ENCODE results near the gene SCN8A.
A peak's percentile ranks its signal among the peaks of the same experiment; 100 is the strongest.
"Not testable (repeated sequence)": the region's sequence is repeated elsewhere in the genome, so short reads cannot be mapped to it uniquely, and the experiment has no call there.

The SCN8A gene

DNA sequence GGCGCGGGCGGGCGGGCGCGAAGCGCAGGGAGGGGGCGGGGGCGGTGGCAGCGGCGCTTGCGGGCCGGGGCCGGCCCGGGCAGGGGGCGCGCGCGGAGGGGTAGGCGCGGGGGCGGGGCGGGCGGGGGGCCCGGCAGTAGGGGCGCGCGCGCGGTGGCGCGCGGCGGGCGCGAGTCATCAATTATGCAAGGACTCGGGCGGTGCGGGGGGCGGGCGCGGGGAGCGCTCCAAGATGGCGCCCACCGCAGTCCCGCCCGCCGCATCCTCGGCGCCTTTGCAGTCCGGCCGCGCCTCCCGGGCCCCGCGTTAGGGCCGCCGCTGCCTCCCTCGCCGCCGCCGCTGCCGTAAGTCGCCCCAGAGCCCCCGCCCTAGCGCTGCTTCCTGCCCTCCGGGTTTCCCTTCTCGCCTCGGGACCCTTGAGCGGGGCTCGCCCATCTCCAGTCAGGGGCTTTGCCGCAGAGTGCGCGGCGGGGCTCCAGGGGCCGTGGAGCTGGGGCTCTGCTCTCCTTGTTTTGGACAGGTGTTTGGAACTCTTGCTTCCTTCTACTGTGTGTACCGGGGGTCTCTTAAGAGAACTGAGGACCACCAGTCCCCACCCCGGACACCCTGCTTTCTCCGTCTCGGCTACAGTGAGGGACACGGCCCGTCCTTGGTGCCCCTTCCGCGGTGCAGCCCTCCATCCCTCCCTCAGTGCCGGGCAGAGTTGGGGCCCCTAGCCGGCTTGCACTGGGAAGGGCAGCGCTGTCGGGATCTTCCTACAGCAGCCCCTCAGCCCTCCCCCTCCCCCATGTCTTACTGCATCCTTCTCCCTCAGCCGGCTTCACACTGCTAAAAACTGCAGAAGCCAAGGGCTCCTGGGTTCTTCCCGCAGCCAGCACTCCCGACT is at the start of gene SCN8A:
Gene SCN8A, plus strand, starts transcription at position 218 of the 886 bp plus-strand sequence. CDS start 71,585 bp downstream, outside the sequence.
- peak; percentile 69 for DNase-seq (ENCODE audit: low read depth, low spot score)

DNA sequence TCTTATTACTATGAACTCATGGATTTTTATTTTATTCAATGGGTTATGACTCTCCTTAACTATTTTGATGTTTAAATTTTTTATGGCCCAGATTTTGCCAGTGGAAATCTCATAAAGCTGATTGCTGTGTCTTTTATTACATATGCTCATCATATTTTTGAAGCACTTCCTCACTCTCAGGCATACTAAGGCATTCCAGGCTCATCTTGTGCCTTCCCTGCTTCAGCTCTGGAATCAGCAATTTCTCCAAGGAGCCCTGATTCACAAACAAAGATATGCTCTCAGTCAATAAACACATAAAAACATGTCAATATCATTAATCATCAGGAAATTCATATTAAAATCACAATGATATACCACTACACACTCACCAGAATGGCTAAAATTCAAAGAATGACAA is 44.9 kb upstream of the SCN8A start:
- DNase-seq (ENCODE audit: low read depth, low spot score): no peak

DNA sequence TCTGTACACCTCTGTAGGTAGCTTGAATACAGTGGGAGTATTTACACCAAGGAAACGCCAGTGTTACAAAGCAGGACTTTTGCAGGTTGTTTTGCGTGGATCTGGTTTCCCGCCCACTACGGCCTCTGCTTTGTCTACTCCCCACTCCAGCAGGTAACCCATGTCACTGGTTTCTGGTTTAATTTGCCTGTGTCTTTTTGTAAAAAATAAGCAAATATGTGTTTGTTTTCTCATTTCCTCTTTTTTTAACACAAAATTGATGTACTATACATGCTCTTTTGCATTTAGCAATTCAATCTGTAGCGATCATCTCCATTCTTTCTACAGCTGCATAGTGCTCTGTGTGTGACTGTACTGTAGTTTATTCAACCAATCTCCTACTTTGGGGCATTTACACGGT is 43.4 kb upstream of the SCN8A start:
- no peak for DNase-seq (ENCODE audit: low read depth, low spot score)

DNA sequence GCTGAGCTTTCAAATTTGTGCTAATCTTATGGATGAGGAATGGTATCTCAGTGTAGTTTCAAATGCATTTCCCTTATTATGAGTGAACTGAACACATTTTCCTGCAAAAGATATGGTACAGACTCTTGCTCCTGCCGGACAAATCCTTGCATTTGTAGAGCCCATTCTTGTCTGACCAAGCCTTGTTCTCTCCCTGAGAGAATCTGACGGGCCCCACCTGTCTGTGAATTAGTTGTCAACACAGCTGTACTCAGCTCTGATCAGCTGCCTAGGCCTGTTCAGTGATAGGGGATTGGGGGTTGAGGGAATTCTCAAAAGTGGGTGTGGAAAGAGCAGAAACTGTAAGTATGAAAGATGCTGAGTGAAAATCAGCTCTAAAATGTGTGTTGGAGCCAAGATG is 42.8 kb upstream of the SCN8A start:
- DNase-seq (ENCODE audit: low read depth, low spot score): no peak

DNA sequence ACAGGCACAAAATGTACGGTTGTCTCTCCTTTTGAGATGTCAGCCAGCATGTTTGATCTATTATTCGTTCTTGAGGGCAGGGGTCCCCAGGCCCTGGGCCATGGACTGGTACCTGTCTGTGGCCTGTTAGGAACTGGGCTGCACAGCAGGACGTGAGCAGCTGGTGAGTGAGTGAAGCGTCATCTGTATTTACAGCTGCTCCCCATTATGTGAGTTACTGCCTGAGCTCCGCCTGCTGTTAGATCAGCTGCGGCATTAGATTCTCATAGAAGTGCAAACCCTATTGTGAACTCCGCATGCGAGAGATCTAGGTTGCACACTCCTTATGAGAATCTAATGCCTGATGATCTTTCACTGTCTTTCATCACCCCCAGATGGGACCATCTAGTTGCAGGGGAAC is 41.4 kb upstream of the SCN8A start:
- no peak for DNase-seq (ENCODE audit: low read depth, low spot score)

DNA sequence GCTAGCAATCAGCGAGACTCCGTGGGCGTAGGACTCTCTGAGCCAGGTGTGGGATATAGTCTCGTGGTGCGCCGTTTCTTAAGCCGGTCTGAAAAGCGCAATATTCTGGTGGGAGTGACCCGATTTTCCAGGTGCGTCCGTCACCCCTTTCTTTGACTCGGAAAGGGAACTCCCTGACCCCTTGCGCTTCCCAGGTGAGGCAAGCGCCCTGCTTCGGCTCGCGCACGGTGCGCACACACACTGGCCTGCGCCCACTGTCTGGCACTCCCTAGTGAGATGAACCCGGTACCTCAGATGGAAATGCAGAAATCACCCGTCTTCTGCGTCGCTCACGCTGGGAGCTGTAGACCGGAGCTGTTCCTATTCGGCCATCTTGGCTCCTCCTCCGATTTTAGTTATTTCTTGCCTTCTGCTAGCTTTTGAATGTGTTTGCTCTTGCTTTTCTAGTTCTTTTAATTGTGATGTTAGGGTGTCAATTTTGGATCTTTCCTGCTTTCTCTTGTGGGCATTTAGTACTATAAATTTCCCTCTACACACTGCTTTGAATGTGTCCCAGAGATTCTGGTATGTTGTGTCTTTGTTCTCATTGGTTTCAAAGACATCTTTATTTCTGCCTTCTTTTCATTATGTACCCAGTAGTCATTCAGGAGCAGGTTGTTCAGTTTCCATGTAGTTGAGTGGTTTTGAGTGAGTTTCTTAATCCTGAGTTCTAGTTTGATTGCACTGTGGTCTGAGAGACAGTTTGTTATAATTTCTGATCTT is 22.6 kb upstream of the SCN8A start:
- not testable (repeated sequence) for DNase-seq (ENCODE audit: low read depth, low spot score)

DNA sequence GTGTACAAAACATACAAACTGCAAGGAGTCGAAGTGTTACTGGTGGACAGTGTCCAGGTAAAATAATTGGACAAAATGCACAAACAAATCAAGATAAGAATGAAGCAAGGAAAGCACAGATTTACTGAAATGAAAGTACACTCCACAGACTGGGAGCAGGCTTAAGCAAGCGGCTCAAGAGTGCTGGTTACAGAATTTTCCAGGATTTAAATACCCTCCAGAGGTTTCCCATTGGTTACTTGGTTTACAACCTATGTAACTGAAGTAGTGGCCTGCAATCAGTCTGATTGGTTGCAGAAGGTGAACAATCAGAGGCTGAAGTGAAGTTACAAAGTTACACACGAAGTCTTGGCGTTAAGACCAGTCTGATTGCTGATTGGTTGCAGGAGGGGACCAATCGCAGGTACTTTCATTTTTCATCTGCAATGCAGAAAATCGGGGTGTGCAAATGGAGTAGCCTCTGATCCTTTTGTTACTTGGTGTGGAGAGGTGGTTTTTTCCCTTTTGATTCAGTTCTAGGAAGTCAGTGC is 11.6 kb upstream of the SCN8A start:
- no peak for DNase-seq (ENCODE audit: low read depth, low spot score)

DNA sequence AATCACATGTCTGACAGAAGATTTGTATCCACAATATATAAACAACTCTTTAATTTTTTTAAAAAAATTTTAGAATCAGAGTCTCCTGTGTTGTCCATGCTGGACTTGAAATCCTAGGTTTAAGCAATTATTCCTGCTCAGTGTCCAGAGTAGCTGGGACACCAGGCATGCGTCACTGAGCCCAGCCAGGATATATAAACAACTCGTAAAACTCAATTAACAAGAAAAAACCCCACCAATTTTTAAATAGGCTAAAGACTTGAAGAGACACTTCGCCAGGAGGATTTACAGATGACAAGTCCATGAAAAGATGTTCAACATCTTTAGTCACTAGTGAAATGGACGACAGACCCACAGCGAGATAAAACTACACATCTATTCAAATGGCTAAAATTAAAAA is 2.0 kb upstream of the SCN8A start:
- no peak for DNase-seq (ENCODE audit: low read depth, low spot score)

DNA sequence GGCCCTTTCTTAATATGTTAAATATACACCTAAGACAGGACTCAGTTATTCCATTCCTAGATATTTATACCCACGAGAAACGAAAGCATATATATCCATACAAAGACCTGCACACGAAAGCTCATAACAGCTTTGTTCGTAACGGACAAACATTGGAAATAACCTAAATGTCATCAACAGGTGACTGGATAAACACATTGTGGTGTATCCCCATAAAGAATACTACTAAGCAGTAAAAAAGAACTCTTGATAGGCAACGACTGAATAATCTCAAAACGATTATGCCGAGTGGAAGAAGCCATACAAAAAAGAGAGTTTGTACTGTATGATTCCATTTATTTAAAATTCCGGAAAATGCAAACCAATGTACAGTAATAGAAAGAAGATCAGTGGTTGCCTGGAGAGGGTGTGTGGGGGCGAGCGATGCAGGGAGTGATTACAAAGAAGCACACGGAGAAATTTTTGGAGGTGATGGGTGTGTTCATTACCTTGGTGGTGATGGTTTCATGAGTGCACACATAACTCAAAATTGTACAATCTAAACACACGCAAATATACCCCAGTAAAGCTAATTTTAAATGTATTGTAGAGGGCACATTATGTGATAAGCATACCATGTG is 1.4 kb upstream of the SCN8A start:
- DNase-seq (ENCODE audit: low read depth, low spot score): no peak

DNA sequence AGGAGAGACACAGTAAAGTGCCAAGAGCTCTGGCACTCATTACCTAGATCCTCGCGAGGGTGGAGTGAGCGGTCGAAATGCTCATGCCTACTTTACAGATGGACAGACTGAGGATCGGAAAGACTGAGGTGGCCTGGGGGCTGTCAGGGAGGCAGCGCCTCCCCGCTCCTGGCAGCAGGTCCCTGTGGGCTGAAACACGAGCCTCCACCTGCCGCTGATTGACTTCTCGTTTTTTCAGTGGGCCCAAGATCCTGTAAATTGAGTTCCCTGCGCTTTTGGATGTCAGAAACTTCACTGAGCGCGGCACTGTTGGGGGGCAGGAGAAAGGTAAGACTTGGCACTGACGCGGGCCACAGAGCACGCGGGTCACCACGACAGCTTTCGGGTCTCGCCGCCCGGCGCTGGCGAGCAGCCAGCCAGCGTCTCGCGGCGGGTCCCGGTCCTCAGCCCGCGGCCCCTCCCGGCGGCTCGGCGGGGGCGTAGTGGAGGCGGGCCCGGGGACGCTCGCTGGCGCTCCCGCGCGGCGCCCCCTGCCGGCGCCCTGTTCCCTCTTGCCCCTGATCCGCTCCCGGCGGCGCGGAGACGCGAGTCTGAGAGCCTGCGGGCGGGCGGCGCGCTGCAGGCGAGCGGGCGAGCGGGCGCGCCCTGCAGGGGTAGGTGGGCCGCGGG is 552 bp upstream of the SCN8A start:
- peak; percentile 90 for DNase-seq (ENCODE audit: low read depth, low spot score)

DNA sequence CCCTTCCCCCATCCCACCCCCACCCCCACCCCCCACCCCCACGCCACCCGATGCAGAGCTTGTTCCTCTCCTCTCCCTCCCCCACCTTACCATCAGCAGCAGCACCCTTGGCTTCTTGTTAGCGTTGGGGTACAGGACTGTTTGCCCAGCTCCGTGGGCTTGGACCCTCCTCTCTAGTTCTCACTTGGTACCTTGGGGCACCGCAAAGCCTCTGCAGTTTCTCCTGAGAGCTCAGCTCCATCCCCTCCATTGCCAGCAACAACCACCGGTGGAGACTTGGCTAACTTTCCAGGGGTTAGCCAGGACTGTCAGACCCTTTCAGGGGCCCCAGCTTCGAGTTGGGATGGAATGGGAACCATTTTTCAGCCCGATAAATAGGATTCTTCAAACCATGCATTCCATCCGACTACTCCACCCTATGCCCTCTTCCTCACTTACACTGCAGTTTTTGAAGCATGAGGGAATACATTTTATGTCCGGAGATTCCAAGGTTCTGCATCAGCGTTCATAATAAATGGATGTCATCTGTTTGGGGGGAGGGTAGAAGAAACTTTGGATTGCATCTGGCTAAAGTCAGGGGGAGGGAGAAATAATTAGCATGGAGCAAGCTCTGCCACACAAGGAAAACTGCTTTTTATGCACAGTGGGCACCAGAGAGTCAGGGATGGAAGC is 1.1 kb downstream of the SCN8A start:
- DNase-seq (ENCODE audit: low read depth, low spot score): no peak

DNA sequence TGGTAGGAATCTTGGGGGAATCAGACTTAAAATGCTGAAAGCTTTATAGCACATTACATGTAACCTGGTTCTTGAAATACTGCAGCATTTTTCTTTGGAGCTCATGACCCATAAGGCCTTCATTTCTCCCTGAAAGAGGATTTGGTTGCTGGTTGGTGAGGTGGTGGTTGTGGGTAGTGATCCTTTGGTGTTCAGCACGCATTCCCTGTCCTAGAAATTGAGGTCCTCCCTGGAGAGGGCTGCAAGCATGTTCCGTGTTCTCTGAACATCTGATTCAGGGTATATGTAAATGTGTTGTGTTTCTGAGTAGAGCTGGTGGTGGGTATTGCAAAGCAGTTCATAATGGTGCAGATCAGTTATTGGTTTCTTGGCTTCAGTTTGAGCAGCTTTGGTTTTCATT is 2.0 kb downstream of the SCN8A start:
- DNase-seq (ENCODE audit: low read depth, low spot score): no peak

DNA sequence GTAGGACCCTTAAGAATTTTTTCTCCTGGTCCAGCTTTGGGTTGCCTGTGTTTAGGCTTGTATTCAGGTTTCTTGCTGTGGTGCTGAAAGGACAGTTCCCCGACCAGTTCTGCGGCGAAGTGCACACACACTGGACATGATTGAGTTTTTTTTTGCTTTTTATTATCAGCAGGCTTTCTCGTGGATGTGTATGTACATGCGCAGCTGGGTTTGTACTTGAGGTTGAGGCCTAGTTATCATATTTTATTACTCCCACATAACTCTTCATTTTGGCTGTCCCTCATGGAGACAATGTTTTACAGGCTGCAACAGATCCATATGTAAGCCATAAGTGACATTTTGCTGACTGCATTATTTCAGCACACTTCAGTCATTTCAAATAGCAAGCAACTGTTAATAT is 2.5 kb downstream of the SCN8A start:
- DNase-seq (ENCODE audit: low read depth, low spot score): peak; percentile 31

DNA sequence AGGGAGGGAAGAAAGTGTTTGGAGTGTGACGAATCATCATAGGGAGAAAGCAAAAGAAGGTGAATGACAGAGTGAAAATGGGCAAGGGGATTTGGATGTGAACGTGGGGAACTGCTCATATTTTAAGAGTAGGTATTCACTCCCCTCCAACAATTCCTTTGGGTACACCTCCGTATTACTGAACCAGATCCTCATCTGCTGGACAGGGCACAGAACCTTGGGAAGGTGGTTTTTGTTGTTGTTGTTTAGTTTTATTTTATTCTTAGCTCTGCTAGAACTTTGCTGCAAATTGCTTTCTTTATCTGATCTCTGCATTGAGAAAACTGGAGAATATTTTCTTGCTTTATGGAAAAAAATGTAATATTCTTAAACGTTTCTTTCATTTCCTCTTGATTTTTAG is 7.1 kb downstream of the SCN8A start:
- no peak for DNase-seq (ENCODE audit: low read depth, low spot score)

DNA sequence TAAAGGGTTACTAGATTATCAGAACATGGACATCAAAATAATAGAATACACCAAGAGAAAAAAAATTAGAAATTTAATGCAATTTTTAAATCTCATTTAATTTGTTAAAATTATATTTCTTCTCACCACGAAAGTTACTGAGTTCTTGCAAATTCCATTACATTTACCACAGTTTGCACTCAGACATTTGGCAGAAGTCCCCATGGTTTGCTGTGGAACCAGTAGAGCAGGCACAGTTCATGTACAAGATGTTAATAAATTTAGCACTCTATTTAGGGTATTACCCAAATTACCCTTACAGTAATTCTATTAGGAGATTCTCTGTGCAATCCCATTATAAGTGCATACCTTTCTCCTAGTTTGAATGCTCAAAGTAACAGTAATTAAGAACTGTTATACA is 9.7 kb downstream of the SCN8A start:
- DNase-seq (ENCODE audit: low read depth, low spot score): no peak

DNA sequence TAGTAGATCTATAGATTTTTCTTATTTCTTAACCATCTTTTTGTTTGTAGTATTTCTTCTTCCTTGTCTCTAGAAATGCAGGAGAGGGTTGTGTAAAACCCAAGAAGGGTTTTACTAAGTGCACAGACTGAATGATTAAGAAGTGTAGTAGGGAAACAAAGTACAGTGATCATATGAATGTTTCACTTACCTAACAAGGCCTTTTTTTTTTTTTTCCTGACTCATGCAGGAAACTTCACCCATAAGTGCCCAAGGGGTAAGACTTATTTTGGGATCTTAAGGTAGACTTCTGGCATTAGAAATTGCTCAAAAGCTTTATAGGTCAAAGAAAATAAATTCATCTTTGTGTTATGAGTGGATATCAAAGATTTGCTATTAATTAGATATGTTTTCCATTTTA is 10.2 kb downstream of the SCN8A start:
- no peak for DNase-seq (ENCODE audit: low read depth, low spot score)

DNA sequence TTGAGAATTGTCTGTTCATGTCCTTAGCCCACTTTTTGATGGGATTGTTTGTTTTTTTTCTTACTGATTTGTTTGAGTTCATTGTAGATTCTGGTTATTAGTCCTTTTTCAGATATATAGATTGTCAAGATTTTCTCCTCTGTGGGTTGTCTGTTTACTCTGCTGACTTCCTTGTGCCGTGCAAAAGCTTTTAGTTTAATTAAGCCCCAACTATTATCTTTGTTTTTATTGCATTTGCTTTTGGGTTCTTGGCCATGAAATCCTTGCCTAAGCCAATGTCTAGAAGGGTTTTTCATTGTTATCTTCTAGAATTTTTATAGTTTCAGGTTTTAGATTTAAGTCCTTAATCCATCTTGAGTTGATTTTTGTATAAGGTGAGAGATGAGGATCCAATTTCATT is 14.9 kb downstream of the SCN8A start:
- not testable (repeated sequence) for DNase-seq (ENCODE audit: low read depth, low spot score)

DNA sequence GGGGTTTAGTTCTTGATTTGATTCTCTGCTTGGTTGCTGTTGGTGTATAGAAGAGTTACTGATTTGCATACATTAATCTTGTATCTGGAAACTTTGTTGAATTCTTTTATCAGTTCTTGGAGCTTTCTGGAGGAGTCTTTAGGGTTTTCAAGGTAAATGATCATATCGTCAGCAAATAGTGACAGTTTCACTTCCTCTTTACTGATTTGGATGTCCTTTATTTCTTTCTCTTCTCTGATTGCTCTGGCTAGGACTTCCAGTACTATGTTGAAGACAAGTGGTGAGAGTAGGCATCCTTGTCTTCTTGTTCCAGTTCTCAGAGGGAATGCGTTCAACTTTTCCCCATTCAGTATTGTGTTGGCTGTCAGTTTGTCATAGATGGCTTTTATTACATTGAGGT is 16.2 kb downstream of the SCN8A start:
- DNase-seq (ENCODE audit: low read depth, low spot score): not testable (repeated sequence)

DNA sequence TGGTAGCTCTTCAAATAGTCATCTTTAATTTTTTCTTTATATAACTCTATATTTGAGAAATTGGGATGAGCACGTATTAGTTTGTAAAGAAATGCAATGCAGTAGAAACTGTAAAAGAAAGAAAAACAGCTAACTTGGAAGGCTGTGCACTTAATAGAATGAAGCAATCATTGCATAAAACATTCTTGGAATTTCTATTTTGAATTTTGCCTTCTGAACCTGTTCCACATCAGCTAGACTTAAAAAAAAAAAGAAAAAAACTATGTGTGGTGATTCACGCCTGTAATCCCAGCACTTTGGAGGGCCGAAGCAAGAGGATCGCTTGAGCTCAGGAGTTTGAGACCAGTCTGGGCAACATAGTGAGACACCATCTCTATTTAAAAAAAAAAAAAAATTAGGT is 29.4 kb downstream of the SCN8A start:
- no peak for DNase-seq (ENCODE audit: low read depth, low spot score)

DNA sequence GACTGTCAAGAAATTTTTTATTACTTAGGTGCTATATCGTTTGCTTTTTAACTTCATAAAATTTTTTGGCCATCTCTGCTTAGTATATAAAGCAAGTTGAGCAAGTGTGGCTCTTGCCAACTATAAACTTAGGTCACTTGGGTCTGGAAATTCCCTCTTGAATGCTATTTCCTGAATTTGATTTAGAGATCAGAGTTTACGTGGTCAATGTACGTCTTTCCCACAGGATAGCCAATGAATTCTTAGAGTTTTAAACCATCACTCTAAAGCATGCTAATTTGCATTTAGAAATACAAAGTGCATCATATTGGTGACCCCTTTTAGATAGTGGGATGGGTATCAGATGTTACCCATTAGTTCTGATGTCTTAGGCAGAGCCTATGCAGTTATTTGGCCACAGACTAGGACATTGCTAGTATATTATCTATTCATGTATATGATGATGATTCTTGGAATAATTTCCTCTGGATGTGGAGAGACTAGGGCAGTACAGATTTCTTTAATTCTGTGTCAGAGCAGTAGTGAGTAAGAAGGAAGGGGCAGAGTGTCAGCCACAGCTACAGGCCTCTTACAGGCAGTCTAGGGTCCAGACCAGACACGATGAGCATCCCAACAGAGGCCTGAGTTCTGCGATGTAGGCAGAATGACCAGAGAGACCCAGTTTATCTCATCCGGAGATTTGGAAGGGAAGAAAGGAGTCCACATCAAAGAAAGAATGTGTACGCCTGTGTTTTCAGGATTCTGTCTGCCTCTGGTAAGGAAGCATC is 30.3 kb downstream of the SCN8A start:
- peak; percentile 24 for DNase-seq (ENCODE audit: low read depth, low spot score)

Measured in ELF-1 (cell line).